HepG2 (cell line): ENCODE results near the gene FBXL7. TPM values are rescaled to one million over a fixed set of nuclear protein-coding genes. Genes with fewer than 3 reads are reported as not detected.
A peak's percentile ranks its signal among the peaks of the same experiment; 100 is the strongest.

Experiments used
- ATAC-seq: fragments of 200-7000 bp; cut with Tn5 transposase; 3 replicates; pipeline ENCODE4 v1.9.1; 2020; ENCODE audit warnings: mild to moderate bottlenecking, moderate library complexity
- BruUV-seq: library from RNA; stranded (reverse); fragments of 400-500 nt; replicated peaks from 2 replicates; lab custom pipeline; 2021; lab: Mats Ljungman, UMichigan
- CTCF ChIA-PET: fragments of 300-600 bp; formaldehyde crosslinking; extraction: SDS; loops from one replicate; lab custom pipeline; 2021; ENCODE audit warnings: low total read pairs, inconsistent platforms, low intra/inter-chr PET ratio; lab: Yijun Ruan, JAX
- POLR2A ChIA-PET: fragments of 350-600 bp; sonication (Branson Sonifier 250); formaldehyde crosslinking; loops from one replicate; lab custom pipeline; 2020; ENCODE audit warnings: antibody characterized with exemption, inconsistent platforms; lab: Yijun Ruan, JAX
- DNase-seq: peaks from one replicate; pipeline ENCODE4 v3.0.0-alpha.2; 2015; ENCODE audit warnings: low spot score
- FAIRE-seq: peaks from 3 replicates; lab custom pipeline; 2011; peaks lifted over from hg19 to GRCh38; lab: Jason Lieb, UNC
- H2AFZ ChIP-seq: one replicate; pipeline ENCODE4 v1.6.1; 2011; ENCODE audit warnings: low read length, inconsistent platforms
- H3K27ac ChIP-seq: fragments of 300-600 bp; 3 replicates; pipeline ENCODE4 v1.8.0; 2011; ENCODE audit warnings: mixed run types, mild to moderate bottlenecking, mixed read lengths, low read length, inconsistent platforms; ENCODE audit not compliant: insufficient read depth; ENCODE audit errors: extremely low read length
- H3K27me3 ChIP-seq, 2 experiments: fragments of 200-600 bp in 1 of 2; 2 replicates in 1 of 2; 3 replicates in 1 of 2; pipeline versions ENCODE4 v1.6.0 to v1.8.0; 2011; ENCODE audit warnings: low read length in 2 of 2, mild to moderate bottlenecking in 2 of 2, moderate library complexity in 2 of 2, inconsistent platforms in 1 of 2; ENCODE audit not compliant: insufficient read depth in 2 of 2, control insufficient read depth in 1 of 2
- H3K36me3 ChIP-seq, 2 experiments: fragments of 200-600 bp in 1 of 2; replicated peaks in 1 of 2; 2 replicates in 1 of 2; 3 replicates in 1 of 2; pipeline versions ENCODE4 v1.5.1 to v1.8.0; 2011; ENCODE audit warnings: low read length in 2 of 2, inconsistent platforms in 1 of 2; ENCODE audit not compliant: insufficient read depth in 2 of 2, control insufficient read depth in 1 of 2
- H3K4me1 ChIP-seq: 2 replicates; pipeline ENCODE4 v1.5.1; 2012; ENCODE audit warnings: low read length, inconsistent platforms; ENCODE audit not compliant: insufficient read depth
- H3K4me2 ChIP-seq: 2 replicates; pipeline ENCODE4 v1.6.0; 2011; ENCODE audit warnings: low read depth, low read length, inconsistent platforms
- H3K4me3 ChIP-seq, 3 experiments: fragments of 200-600 bp in 1 of 3; sonication (generic), shearing (Covaris generic) in 1 of 3; replicated peaks in 1 of 3; 2 replicates each; pipeline ENCODE4 v1.5.1; 2011 to 2016; ENCODE audit warnings: low read length in 3 of 3, inconsistent platforms in 2 of 3, low read depth in 2 of 3, mild to moderate bottlenecking in 2 of 3, control low read depth in 1 of 3, mixed read lengths in 1 of 3; ENCODE audit not compliant: insufficient read depth in 1 of 3
- H3K79me2 ChIP-seq: one replicate; pipeline ENCODE4 v1.6.1; 2011; ENCODE audit warnings: low read length, inconsistent platforms; ENCODE audit not compliant: insufficient read depth
- H3K9ac ChIP-seq: 2 replicates; pipeline ENCODE4 v1.6.0; 2011; ENCODE audit warnings: mild to moderate bottlenecking, low read depth, low read length, inconsistent platforms; ENCODE audit not compliant: insufficient read depth
- H3K9me3 ChIP-seq: 2 replicates; pipeline ENCODE4 v1.5.1; 2012; ENCODE audit warnings: mild to moderate bottlenecking, low read length
- H4K20me1 ChIP-seq: 2 replicates; pipeline ENCODE4 v1.6.0; 2011; ENCODE audit warnings: inconsistent platforms, mild to moderate bottlenecking, low read length, moderate library complexity; ENCODE audit not compliant: insufficient read depth
- HNRNPK ChIP-seq: fragments of 200-400 bp; formaldehyde crosslinking; IDR thresholded peaks from 2 replicates; pipeline ENCODE4 v1.6.1; 2018; ENCODE audit warnings: low read length, low read depth, moderate library complexity, mild to moderate bottlenecking; ENCODE audit not compliant: poor library complexity, severe bottlenecking
- JUND ChIP-seq: sonication (generic); formaldehyde crosslinking; IDR thresholded peaks from 2 replicates; pipeline ENCODE4 v1.8.0; 2022; ENCODE audit warnings: mild to moderate bottlenecking, missing genetic modification reagents
- NR3C1 ChIP-seq: sonication (generic); formaldehyde crosslinking; IDR thresholded peaks from 2 replicates; pipeline ENCODE4 v1.4.0; 2020; ENCODE audit warnings: missing genetic modification reagents
- TP53 ChIP-seq: sonication (generic); formaldehyde crosslinking; conservative IDR thresholded peaks from 2 replicates; pipeline ENCODE4 v1.4.0; 2020; ENCODE audit warnings: missing genetic modification reagents
- WGBS: methylation state at CpG from one replicate; pipeline ENCODE4 v1.1.6; 2017; ENCODE audit warnings: low lambda C conversion rate; 5-methylcytosine and 5-hydroxymethylcytosine counted together
- in situ Hi-C: cut with HindIII; loops from 2 replicates; pipeline ENCODE4 v1.10.0; 2017; ENCODE audit warnings: low pct_unique_long_range_greater_than_20kb; ENCODE audit not compliant: extremely low pct_ligation_motif_present
- intact Hi-C: fragments of 100-400 bp; cut with micrococcal nuclease; formaldehyde crosslinking; loops from one replicate; pipeline ENCODE4 v1.10.0; 2022; ENCODE audit not compliant: unreplicated experiment
- polyA plus RNA-seq, 8 experiments: library from polyadenylated mRNA; depleted of rRNA in 3 of 8; stranded (reverse) in 7 of 8; unstranded in 1 of 8; fragments of >200 nt; fragmentation: Illumina TruSeq in 4 of 8; extraction: Trizol in 4 of 8; gene quantifications; 2 replicates each; pipeline versions ENCODE4 v1.2.1 to v1.2.3, GENCODE V29; 2011 to 2016; ENCODE audit warnings: low read depth in 4 of 8, missing spikeins in 1 of 8, mixed read lengths in 1 of 8; ENCODE audit not compliant: insufficient read depth in 1 of 8
- total RNA-seq, 5 experiments: library from RNA; depleted of rRNA; stranded (reverse); fragments of >200 nt; fragmentation: Illumina TruSeq; extraction: Trizol; gene quantifications; 2 replicates each; pipeline ENCODE4 v1.2.3, GENCODE V29; 2016; ENCODE audit warnings: low read depth in 1 of 5
- TF ChIP-seq, protein P1 (sequence below): sonication (generic); formaldehyde crosslinking; IDR thresholded peaks from 2 replicates; pipeline ENCODE4 v1.8.1; 2023; ENCODE audit warnings: mild to moderate bottlenecking, missing genetic modification reagents, borderline replicate concordance
- TF ChIP-seq, protein P2 (sequence below), 2 experiments: fragments of 450-650 bp in 1 of 2; sonication (generic) in 1 of 2; formaldehyde crosslinking in 1 of 2; IDR thresholded peaks; 2 replicates each; pipeline versions ENCODE4 v1.6.1 to v1.8.0; 2016 to 2022; ENCODE audit warnings: antibody characterized with exemption in 1 of 2, mild to moderate bottlenecking in 1 of 2, missing genetic modification reagents in 1 of 2
- TF ChIP-seq, protein P3 (sequence below): sonication (generic); formaldehyde crosslinking; conservative IDR thresholded peaks from 2 replicates; pipeline ENCODE4 v1.8.0; 2022; ENCODE audit warnings: mild to moderate bottlenecking, moderate library complexity, missing genetic modification reagents

FBXL7 gene
- total and polyA plus RNA-seq, 2 of the 13 experiments (the other 11 are each of a cell fraction or from before 2014, with no cell fraction given) = 0.07 TPM; not detected in 1

DNA sequence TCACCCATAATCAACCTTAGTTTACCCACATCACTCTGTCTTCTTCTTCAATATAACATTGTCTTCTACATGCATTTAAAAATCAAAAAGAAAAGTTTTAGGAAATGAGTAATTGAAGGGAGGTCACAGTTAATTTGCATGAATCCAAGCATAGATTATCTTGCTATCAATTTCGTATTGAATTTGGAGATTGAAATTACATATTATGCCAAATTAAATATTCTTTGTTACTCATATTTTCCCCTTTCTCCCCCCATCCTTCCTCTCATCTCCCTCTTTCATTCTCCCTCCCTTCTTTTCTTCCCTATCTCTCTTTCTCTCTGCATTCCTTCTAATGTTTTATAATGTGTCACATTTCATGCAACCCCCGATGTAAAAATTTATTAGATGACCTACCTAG lies 303.3 kb downstream of the FBXL7 start:
- H3K27me3 ChIP-seq = no peaks in the 10 kb centered on the region
- H3K9ac ChIP-seq = no peak overlapping the region
- H3K4me3 ChIP-seq = no peak overlapping the region
- no peak overlapping the region for H2AFZ ChIP-seq
- DNase-seq (no peak), FAIRE-seq (no peak), ATAC-seq (no peak)
- intact Hi-C loops (no loop called here), in situ Hi-C loops (no loop called here)
- H3K27ac ChIP-seq = no peak overlapping the region
- CTCF ChIA-PET = no interaction called here
- 1% methylated on average over 2 of the region's 2 CpGs for WGBS
- H3K4me1 ChIP-seq = no peaks in the 10 kb centered on the region
- no peaks in the 10 kb centered on the region for H4K20me1 ChIP-seq
- peaks cover 20% of the 10 kb centered on the region for H3K9me3 ChIP-seq
- H3K79me2 ChIP-seq = no peaks in the 10 kb centered on the region
- no peaks in the 10 kb centered on the region for H3K36me3 ChIP-seq
- no TSS peak for BruUV-seq
- TF ChIP-seq NR3C1 (no peak), HNRNPK (peak; percentile 73), TP53 (no peak)
- TF ChIP-seq, all 625 proteins: peak for 1
- POLR2A ChIA-PET = no interaction called here
- H3K4me2 ChIP-seq = no peak overlapping the region

DNA sequence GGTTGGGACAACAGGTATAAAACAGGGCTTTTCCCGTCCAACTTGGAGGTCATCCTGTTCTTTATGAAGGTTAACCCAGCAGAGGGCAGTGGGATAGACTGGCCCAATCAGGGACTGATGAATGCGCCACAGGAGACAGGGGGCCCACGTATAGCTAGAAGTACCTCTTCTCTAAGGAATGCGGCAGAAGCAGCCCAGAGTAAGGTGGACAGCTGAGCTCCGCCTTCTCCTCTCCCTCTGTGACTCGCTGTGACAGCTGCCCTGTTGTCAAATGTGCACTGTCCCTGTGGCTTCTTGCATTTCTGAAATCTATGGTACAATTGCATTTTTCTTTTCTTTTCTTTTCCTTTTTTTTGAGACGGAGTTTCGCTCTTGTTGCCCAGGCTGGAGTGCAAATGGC lies 306.6 kb downstream of the FBXL7 start:
- Histone ChIP-seq H3K4me1 (no peaks in the 10 kb centered on the region), H3K4me3 (no peak overlapping the region), H3K27me3 (no peaks in the 10 kb centered on the region)
- intact Hi-C loops (no loop called here), in situ Hi-C loops (no loop called here)
- POLR2A ChIA-PET = no interaction called here
- no TSS peak for BruUV-seq
- TF ChIP-seq, protein P1, sequence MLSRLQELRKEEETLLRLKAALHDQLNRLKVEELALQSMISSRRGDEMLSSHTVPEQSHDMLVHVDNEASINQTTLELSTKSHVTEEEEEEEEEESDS (CRISPR knock-in tag) = no peak
- TF ChIP-seq, protein P2, sequence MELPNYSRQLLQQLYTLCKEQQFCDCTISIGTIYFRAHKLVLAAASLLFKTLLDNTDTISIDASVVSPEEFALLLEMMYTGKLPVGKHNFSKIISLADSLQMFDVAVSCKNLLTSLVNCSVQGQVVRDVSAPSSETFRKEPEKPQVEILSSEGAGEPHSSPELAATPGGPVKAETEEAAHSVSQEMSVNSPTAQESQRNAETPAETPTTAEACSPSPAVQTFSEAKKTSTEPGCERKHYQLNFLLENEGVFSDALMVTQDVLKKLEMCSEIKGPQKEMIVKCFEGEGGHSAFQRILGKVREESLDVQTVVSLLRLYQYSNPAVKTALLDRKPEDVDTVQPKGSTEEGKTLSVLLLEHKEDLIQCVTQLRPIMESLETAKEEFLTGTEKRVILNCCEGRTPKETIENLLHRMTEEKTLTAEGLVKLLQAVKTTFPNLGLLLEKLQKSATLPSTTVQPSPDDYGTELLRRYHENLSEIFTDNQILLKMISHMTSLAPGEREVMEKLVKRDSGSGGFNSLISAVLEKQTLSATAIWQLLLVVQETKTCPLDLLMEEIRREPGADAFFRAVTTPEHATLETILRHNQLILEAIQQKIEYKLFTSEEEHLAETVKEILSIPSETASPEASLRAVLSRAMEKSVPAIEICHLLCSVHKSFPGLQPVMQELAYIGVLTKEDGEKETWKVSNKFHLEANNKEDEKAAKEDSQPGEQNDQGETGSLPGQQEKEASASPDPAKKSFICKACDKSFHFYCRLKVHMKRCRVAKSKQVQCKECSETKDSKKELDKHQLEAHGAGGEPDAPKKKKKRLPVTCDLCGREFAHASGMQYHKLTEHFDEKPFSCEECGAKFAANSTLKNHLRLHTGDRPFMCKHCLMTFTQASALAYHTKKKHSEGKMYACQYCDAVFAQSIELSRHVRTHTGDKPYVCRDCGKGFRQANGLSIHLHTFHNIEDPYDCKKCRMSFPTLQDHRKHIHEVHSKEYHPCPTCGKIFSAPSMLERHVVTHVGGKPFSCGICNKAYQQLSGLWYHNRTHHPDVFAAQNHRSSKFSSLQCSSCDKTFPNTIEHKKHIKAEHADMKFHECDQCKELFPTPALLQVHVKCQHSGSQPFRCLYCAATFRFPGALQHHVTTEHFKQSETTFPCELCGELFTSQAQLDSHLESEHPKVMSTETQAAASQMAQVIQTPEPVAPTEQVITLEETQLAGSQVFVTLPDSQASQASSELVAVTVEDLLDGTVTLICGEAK (IDR thresholded peaks at IDR 0.05) = no peak
- TF ChIP-seq, protein P2 (CRISPR knock-in tag; IDR thresholded peaks at IDR 0.05) = no peak
- no peak for TF ChIP-seq JUND (CRISPR knock-in tag)
- TF ChIP-seq, protein P3, sequence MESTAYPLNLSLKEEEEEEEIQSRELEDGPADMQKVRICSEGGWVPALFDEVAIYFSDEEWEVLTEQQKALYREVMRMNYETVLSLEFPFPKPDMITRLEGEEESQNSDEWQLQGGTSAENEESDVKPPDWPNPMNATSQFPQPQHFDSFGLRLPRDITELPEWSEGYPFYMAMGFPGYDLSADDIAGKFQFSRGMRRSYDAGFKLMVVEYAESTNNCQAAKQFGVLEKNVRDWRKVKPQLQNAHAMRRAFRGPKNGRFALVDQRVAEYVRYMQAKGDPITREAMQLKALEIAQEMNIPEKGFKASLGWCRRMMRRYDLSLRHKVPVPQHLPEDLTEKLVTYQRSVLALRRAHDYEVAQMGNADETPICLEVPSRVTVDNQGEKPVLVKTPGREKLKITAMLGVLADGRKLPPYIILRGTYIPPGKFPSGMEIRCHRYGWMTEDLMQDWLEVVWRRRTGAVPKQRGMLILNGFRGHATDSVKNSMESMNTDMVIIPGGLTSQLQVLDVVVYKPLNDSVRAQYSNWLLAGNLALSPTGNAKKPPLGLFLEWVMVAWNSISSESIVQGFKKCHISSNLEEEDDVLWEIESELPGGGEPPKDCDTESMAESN (CRISPR knock-in tag) = no peak
- TF ChIP-seq, all 625 proteins: peak for 0
- CTCF ChIA-PET = no interaction called here
- H3K9me3 ChIP-seq = peaks cover 20% of the 10 kb centered on the region
- DNase-seq (no peak), ATAC-seq (no peak), FAIRE-seq (no peak)
- no peaks in the 10 kb centered on the region for H4K20me1 ChIP-seq
- H3K9ac ChIP-seq = no peak overlapping the region
- H3K4me2 ChIP-seq = no peak overlapping the region
- H3K36me3 ChIP-seq = no peaks in the 10 kb centered on the region
- H3K27ac ChIP-seq = no peak overlapping the region
- H3K79me2 ChIP-seq = no peaks in the 10 kb centered on the region
- no peak overlapping the region for H2AFZ ChIP-seq
- 15% methylated on average over 7 of the region's 8 CpGs for WGBS
